ENCODE measurements around the gene AGAP1.

AGAP1 gene

GRCh38 chr2:235784788-235785187 lies 290.9 kb downstream of the AGAP1 start:
- DNase-seq = no peak

- no peak for DNase-seq
These were observed 295.7 kb downstream of the AGAP1 start for GRCh38 chr2:235789552-235789951.

- no peak for DNase-seq
These were observed 299.4 kb downstream of the AGAP1 start for GRCh38 chr2:235793163-235793752.

- DNase-seq = no peak
These were observed 305.4 kb downstream of the AGAP1 start for GRCh38 chr2:235799281-235799680.

- no peak for DNase-seq
These were observed 308.7 kb downstream of the AGAP1 start for GRCh38 chr2:235802542-235802941.

GRCh38 chr2:235803028-235803427 lies 309.2 kb downstream of the AGAP1 start:
- no peak for DNase-seq

GRCh38 chr2:235804676-235805075 lies 310.8 kb downstream of the AGAP1 start:
- no peak for DNase-seq

- DNase-seq = no peak
These were observed 313.3 kb downstream of the AGAP1 start for GRCh38 chr2:235806986-235807750.

GRCh38 chr2:235808366-235808765 lies 314.5 kb downstream of the AGAP1 start:
- no peak for DNase-seq

- DNase-seq = no peak
These were observed 316.4 kb downstream of the AGAP1 start for GRCh38 chr2:235810252-235810651.

- DNase-seq = no peak
These were observed 317.0 kb downstream of the AGAP1 start for GRCh38 chr2:235810846-235811245.

GRCh38 chr2:235811446-235812184 lies 317.8 kb downstream of the AGAP1 start:
- no peak for DNase-seq

- no peak for DNase-seq
These were observed 318.4 kb downstream of the AGAP1 start for GRCh38 chr2:235812185-235812665.

- DNase-seq = no peak
These were observed 319.6 kb downstream of the AGAP1 start for GRCh38 chr2:235813398-235813797.

- no peak for DNase-seq
These were observed 326.7 kb downstream of the AGAP1 start for GRCh38 chr2:235820571-235820970.

- DNase-seq = no peak
These were observed 330.5 kb downstream of the AGAP1 start for GRCh38 chr2:235824331-235824730.

GRCh38 chr2:235825946-235826345 lies 332.1 kb downstream of the AGAP1 start:
- DNase-seq = no peak

- no peak for DNase-seq
These were observed 333.0 kb downstream of the AGAP1 start for GRCh38 chr2:235826826-235827225.

- no peak for DNase-seq
These were observed 333.7 kb downstream of the AGAP1 start for GRCh38 chr2:235827585-235827992.

- no peak for DNase-seq
These were observed 335.9 kb downstream of the AGAP1 start for GRCh38 chr2:235829726-235830125.

- DNase-seq = no peak
These were observed 337.9 kb downstream of the AGAP1 start for GRCh38 chr2:235831755-235832154.

- DNase-seq = no peak
These were observed 339.1 kb downstream of the AGAP1 start for GRCh38 chr2:235832941-235833340.

- DNase-seq = no peak
These were observed 340.3 kb downstream of the AGAP1 start for GRCh38 chr2:235833971-235834620.
